IMR-90 (cell line): Measurements from ENCODE around the gene COL18A1. TPM values are rescaled to one million over a fixed set of nuclear protein-coding genes. Genes with fewer than 3 reads are reported as not detected.

Experiments
- ATAC-seq: fragments of 200-7000 bp; cut with Tn5 transposase; 2 replicates; pipeline ENCODE4 v1.9.1; 2020; ENCODE audit warnings: low read depth, mild to moderate bottlenecking, moderate library complexity
- BruUV-seq: library from RNA; stranded (reverse); fragments of 400-500 nt; replicated peaks from 2 replicates; lab custom pipeline; 2021; lab: Mats Ljungman, UMichigan
- CTCF ChIA-PET: fragments of 300-600 bp; formaldehyde crosslinking; extraction: SDS; loops from one replicate; lab custom pipeline; 2021; ENCODE audit warnings: antibody characterized with exemption; lab: Yijun Ruan, JAX
- POLR2A ChIA-PET: fragments of 300-600 bp; sonication (Branson Sonifier 250); formaldehyde crosslinking; loops from one replicate; lab custom pipeline; 2022; ENCODE audit warnings: antibody characterized with exemption; ENCODE audit not compliant: unreplicated experiment; lab: Charles Lee
- DNase-seq: peaks from one replicate; pipeline ENCODE4 v3.0.0; 2013
- H2AFZ ChIP-seq: replicated peaks from 2 replicates; pipeline ENCODE3; 2013; ENCODE audit warnings: low read length, mild to moderate bottlenecking; ENCODE audit not compliant: poor library complexity
- H2AK5ac ChIP-seq: 2 replicates; pipeline ENCODE4 v1.6.1; 2013; ENCODE audit warnings: low read depth, low read length, inconsistent platforms
- H2AK9ac ChIP-seq: replicated peaks from 2 replicates; pipeline ENCODE3; 2013; ENCODE audit warnings: mild to moderate bottlenecking, low read depth, low read length, moderate library complexity; ENCODE audit not compliant: poor library complexity
- H2BK120ac ChIP-seq: 2 replicates; pipeline ENCODE4 v1.6.1; 2013; ENCODE audit warnings: low read depth, low read length, inconsistent platforms
- H2BK15ac ChIP-seq: 3 replicates; pipeline ENCODE4 v1.6.1; 2013; ENCODE audit warnings: low read depth, low read length, inconsistent platforms
- H2BK20ac ChIP-seq: 2 replicates; pipeline ENCODE4 v1.6.1; 2013; ENCODE audit warnings: low read depth, mild to moderate bottlenecking, inconsistent platforms, low read length, moderate library complexity
- H2BK5ac ChIP-seq: 2 replicates; pipeline ENCODE4 v1.6.1; 2013; ENCODE audit warnings: mild to moderate bottlenecking, low read depth, low read length, inconsistent platforms; ENCODE audit not compliant: poor library complexity, severe bottlenecking
- H3K14ac ChIP-seq: replicated peaks from 2 replicates; pipeline ENCODE4 v1.6.1; 2013; ENCODE audit warnings: low read depth, low read length, inconsistent platforms
- H3K18ac ChIP-seq: 2 replicates; pipeline ENCODE4 v1.6.1; 2013; ENCODE audit warnings: low read depth, low read length, control low read depth
- H3K23ac ChIP-seq: 2 replicates; pipeline ENCODE4 v1.6.1; 2013; ENCODE audit warnings: low read depth, low read length, inconsistent platforms
- H3K27ac ChIP-seq: 2 replicates; pipeline ENCODE4 v1.5.1; 2013; ENCODE audit warnings: mild to moderate bottlenecking, control low read depth, low read length; ENCODE audit not compliant: insufficient read depth
- H3K27me3 ChIP-seq: 2 replicates; pipeline ENCODE4 v1.6.1; 2013; ENCODE audit warnings: low read length; ENCODE audit not compliant: control insufficient read depth, insufficient read depth
- H3K36me3 ChIP-seq: 2 replicates; pipeline ENCODE4 v1.6.1; 2013; ENCODE audit warnings: low read length, mixed read lengths; ENCODE audit not compliant: control insufficient read depth, insufficient read depth
- H3K4ac ChIP-seq: 2 replicates; pipeline ENCODE4 v1.6.1; 2013; ENCODE audit warnings: low read depth, low read length, inconsistent platforms
- H3K4me1 ChIP-seq: 2 replicates; pipeline ENCODE4 v1.6.1; 2013; ENCODE audit warnings: low read length, mixed read lengths; ENCODE audit not compliant: control insufficient read depth, insufficient read depth
- H3K4me2 ChIP-seq: 2 replicates; pipeline ENCODE4 v1.6.1; 2013; ENCODE audit warnings: low read depth, mild to moderate bottlenecking, control low read depth, low read length, moderate library complexity
- H3K4me3 ChIP-seq: 2 replicates; pipeline ENCODE4 v1.5.1; 2013; ENCODE audit warnings: low read depth, mild to moderate bottlenecking, control low read depth, low read length, moderate library complexity; ENCODE audit not compliant: insufficient read depth
- H3K56ac ChIP-seq: 2 replicates; pipeline ENCODE4 v1.6.1; 2013; ENCODE audit warnings: low read length, inconsistent platforms; ENCODE audit not compliant: insufficient read depth; ENCODE audit errors: extremely low read depth
- H3K79me1 ChIP-seq, 2 experiments: 2 replicates each; pipeline ENCODE4 v1.6.1; 2013; ENCODE audit warnings: low read length in 2 of 2, inconsistent platforms in 1 of 2, low read depth in 1 of 2
- H3K9ac ChIP-seq: 2 replicates; pipeline ENCODE4 v1.6.1; 2013; ENCODE audit warnings: low read depth, low read length, control low read depth
- H3K9me1 ChIP-seq: 2 replicates; pipeline ENCODE4 v1.6.1; 2013; ENCODE audit warnings: low read length, inconsistent platforms; ENCODE audit not compliant: insufficient read depth
- H3K9me3 ChIP-seq: 2 replicates; pipeline ENCODE4 v1.6.1; 2013; ENCODE audit warnings: low read length; ENCODE audit not compliant: control insufficient read depth, insufficient read depth
- H4K20me1 ChIP-seq: 2 replicates; pipeline ENCODE4 v1.6.1; 2013; ENCODE audit warnings: low read length, inconsistent platforms; ENCODE audit not compliant: insufficient read depth
- H4K5ac ChIP-seq: 2 replicates; pipeline ENCODE4 v1.6.1; 2013; ENCODE audit warnings: mild to moderate bottlenecking, low read depth, low read length, control low read depth
- H4K8ac ChIP-seq, 2 experiments: 2 replicates each; pipeline ENCODE4 v1.6.1; 2013; ENCODE audit warnings: low read depth in 2 of 2, low read length in 2 of 2, control low read depth in 1 of 2, inconsistent platforms in 1 of 2
- H4K91ac ChIP-seq: 2 replicates; pipeline ENCODE4 v1.6.1; 2013; ENCODE audit warnings: low read depth, low read length, inconsistent platforms; ENCODE audit not compliant: insufficient read depth
- BHLHE40 ChIP-seq: fragments of 150-350 bp; IDR thresholded peaks from 2 replicates; pipeline ENCODE4 v1.6.1; 2016; ENCODE audit warnings: mild to moderate bottlenecking, low read depth, low read length
- CEBPB ChIP-seq: IDR thresholded peaks from 2 replicates; pipeline ENCODE4 v1.6.1; 2012; ENCODE audit warnings: low read depth, low read length, improper control_type of control experiment
- CHD1 ChIP-seq: IDR thresholded peaks from 2 replicates; pipeline ENCODE4 v1.6.1; 2012; ENCODE audit warnings: low read depth, low read length, improper control_type of control experiment
- CTCF ChIP-seq: conservative IDR thresholded peaks from 2 replicates; pipeline ENCODE4 v1.5.1; 2012; ENCODE audit warnings: mild to moderate bottlenecking, low read depth, low read length, improper control_type of control experiment
- ELK1 ChIP-seq: fragments of 150-350 bp; IDR thresholded peaks from 2 replicates; pipeline ENCODE4 v1.6.1; 2016; ENCODE audit warnings: low read depth, mild to moderate bottlenecking, low read length, moderate library complexity, borderline replicate concordance
- FOS ChIP-seq: fragments of 150-350 bp; IDR thresholded peaks from 2 replicates; pipeline ENCODE4 v1.6.1; 2016; ENCODE audit warnings: low read depth, low read length
- MAFK ChIP-seq: IDR thresholded peaks from 2 replicates; pipeline ENCODE4 v1.6.1; 2012; ENCODE audit warnings: low read depth, low read length, improper control_type of control experiment
- MAZ ChIP-seq: IDR thresholded peaks from 2 replicates; pipeline ENCODE4 v1.6.1; 2012; ENCODE audit warnings: low read depth, mild to moderate bottlenecking, low read length, improper control_type of control experiment, moderate library complexity, borderline replicate concordance
- MXI1 ChIP-seq: IDR thresholded peaks from 2 replicates; pipeline ENCODE4 v1.6.1; 2012; ENCODE audit warnings: low read depth, mild to moderate bottlenecking, low read length, moderate library complexity, borderline replicate concordance
- NFE2L2 ChIP-seq: fragments of 150-350 bp; IDR thresholded peaks from 2 replicates; pipeline ENCODE4 v1.6.1; 2016; ENCODE audit warnings: low read depth, mild to moderate bottlenecking, low read length
- POLR2A ChIP-seq: IDR thresholded peaks from 2 replicates; pipeline ENCODE4 v1.6.1; 2012; ENCODE audit warnings: mild to moderate bottlenecking, low read depth, low read length
- RAD21 ChIP-seq: IDR thresholded peaks from 2 replicates; pipeline ENCODE4 v1.6.1; 2012; ENCODE audit warnings: low read length, improper control_type of control experiment
- RCOR1 ChIP-seq: IDR thresholded peaks from 2 replicates; pipeline ENCODE4 v1.6.1; 2012; ENCODE audit warnings: mild to moderate bottlenecking, low read length, improper control_type of control experiment; ENCODE audit not compliant: insufficient replicate concordance
- RFX5 ChIP-seq: IDR thresholded peaks from 2 replicates; pipeline ENCODE4 v1.8.0; 2012; ENCODE audit warnings: low read depth, mild to moderate bottlenecking, low read length, moderate library complexity
- SMC3 ChIP-seq: fragments of 150-350 bp; IDR thresholded peaks from 2 replicates; pipeline ENCODE4 v1.6.1; 2016; ENCODE audit warnings: low read depth, mild to moderate bottlenecking, antibody characterized with exemption, low read length, moderate library complexity
- WGBS, 2 experiments: methylation state at CpG; one replicate each; pipeline versions ENCODE4 v1.1.5 to v1.1.7; 2013; ENCODE audit warnings: missing lambda C conversion rate in 2 of 2; ENCODE audit not compliant: insufficient read length in 1 of 2; ENCODE audit errors: extremely low coverage in 2 of 2; 5-methylcytosine and 5-hydroxymethylcytosine counted together
- dilution Hi-C: fragments of 300-500 bp; cut with HindIII; formaldehyde crosslinking; loops from one replicate; pipeline ENCODE4 v1.14.3; 2018; ENCODE audit warnings: low sequenced_read_pairs; ENCODE audit not compliant: unreplicated experiment
- in situ Hi-C: fragments of 300-500 bp; cut with MboI; formaldehyde crosslinking; loops from 3 replicates; pipeline ENCODE4 v1.14.3; 2019; ENCODE audit warnings: low sequenced_read_pairs, inconsistent platforms, mixed read lengths
- intact Hi-C: fragments of 100-400 bp; cut with micrococcal nuclease; formaldehyde crosslinking; loops from 2 replicates; pipeline ENCODE4 v1.10.0; 2022
- polyA plus RNA-seq, 3 experiments: library from polyadenylated mRNA; depleted of rRNA; stranded (reverse); fragments of >200 nt; gene quantifications; 2 replicates each; pipeline ENCODE4 v1.2.3, GENCODE V29; 2012; ENCODE audit warnings: low replicate concordance in 1 of 3
- total RNA-seq: library from RNA; depleted of rRNA; stranded (reverse); fragments of >200 nt; gene quantifications from 2 replicates; pipeline ENCODE4 v1.2.3, GENCODE V29; 2012
- TF ChIP-seq, protein P1 (sequence below): fragments of 150-350 bp; IDR thresholded peaks from 2 replicates; pipeline ENCODE4 v1.6.1; 2017; ENCODE audit warnings: mild to moderate bottlenecking, antibody characterized with exemption, low read length, low read depth

COL18A1 gene
- total and polyA plus RNA-seq, 2 of the 4 experiments (the other 2 are of a cell fraction) = 4.3 to 46.7 TPM

- Histone ChIP-seq H4K91ac (no peak overlapping the region), H3K4me1 (peaks cover 2% of the 10 kb centered on the region; the same call in 1 of the 2 replicates), H4K20me1 (no peaks in the 10 kb centered on the region), H3K79me1 (no peaks in the 10 kb centered on the region), H3K23ac (no peak overlapping the region), H3K36me3 (no peaks in the 10 kb centered on the region), H3K4me3 (no peak overlapping the region), H3K27ac (no peak overlapping the region), H2BK20ac (no peak overlapping the region), H3K56ac (no peak overlapping the region), H3K9ac (no peak overlapping the region), H3K4me2 (no peak overlapping the region), H4K5ac (no peak overlapping the region), H3K4ac (no peak overlapping the region), H3K9me1 (0 out of 2 replicates have a peak, but pooled peaks cover 9% of the 10 kb centered on the region), H4K8ac (no peak overlapping the region), H3K27me3 (peaks cover 1% of the 10 kb centered on the region), H3K18ac (no peak overlapping the region), H3K14ac (no peak overlapping the region), H2AFZ (peak overlapping the region; percentile 23), H2AK5ac (peak overlapping the region; percentile 39; the same call in 1 of the 2 replicates), H2AK9ac (peak overlapping the region; percentile 82), H2BK15ac (no peak overlapping the region), H3K9me3 (no peaks in the 10 kb centered on the region), H2BK120ac (no peak overlapping the region), H2BK5ac (no peak overlapping the region)
- POLR2A ChIA-PET = no interaction called here
- CTCF ChIA-PET = no interaction called here
- intact Hi-C loops (no loop called here), dilution Hi-C loops (no loop called here), in situ Hi-C loops (no loop called here)
- TF ChIP-seq RCOR1 (no peak), FOS (no peak), ELK1 (no peak), MAZ (no peak), SMC3 (no peak), BHLHE40 (no peak), CHD1 (no peak), POLR2A (no peak), RFX5 (no peak), MXI1 (no peak), NFE2L2 (no peak), CEBPB (no peak), RAD21 (no peak), CTCF (no peak), MAFK (no peak)
- TF ChIP-seq, protein P1, sequence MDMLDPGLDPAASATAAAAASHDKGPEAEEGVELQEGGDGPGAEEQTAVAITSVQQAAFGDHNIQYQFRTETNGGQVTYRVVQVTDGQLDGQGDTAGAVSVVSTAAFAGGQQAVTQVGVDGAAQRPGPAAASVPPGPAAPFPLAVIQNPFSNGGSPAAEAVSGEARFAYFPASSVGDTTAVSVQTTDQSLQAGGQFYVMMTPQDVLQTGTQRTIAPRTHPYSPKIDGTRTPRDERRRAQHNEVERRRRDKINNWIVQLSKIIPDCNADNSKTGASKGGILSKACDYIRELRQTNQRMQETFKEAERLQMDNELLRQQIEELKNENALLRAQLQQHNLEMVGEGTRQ = no peak
- 93% methylated on average over 8 of the region's 29 CpGs; no CpG with 5 or more reads in 1 of the 2 experiments for WGBS, 2 experiments
- DNase-seq = no peak
- ATAC-seq = no peak
- no TSS peak for BruUV-seq
These were observed 147.9 kb downstream of the COL18A1 start for GRCh38 chr21:45552696-45553391.
